ENCODE measurements around the gene PKHD1. TPM values are rescaled to one million over a fixed set of nuclear protein-coding genes. Genes with fewer than 3 reads are reported as not detected.

PKHD1 gene
- total RNA-seq, 1 donor from 2014 or later = not detected

DNA sequence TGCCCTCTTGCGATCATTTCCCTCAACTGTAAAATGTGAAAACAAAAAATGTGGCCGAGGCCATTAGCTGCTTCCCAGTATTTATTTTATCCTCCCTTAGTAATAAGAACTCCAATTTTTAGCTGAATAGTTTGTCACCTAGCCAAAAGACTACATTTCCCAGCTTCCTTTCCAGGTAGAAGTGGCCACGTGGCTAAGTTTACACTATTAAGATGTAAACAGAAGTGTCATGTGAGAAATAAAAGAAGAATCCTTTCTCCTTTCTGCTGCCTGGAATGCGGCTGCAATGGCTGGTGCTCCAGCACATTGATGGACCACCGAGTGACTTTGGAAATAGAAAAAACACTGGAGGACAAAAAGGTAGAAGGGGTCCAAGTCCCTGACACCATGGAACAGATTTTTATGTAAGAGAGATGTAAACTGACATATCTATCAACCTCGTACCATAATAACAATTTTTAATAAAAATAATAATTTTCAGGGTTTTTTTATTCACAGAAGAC, 268.8 kb downstream of the PKHD1 start:
- intact Hi-C loops (cut with DNase I) = no loop called here
- no peaks in the 10 kb centered on the region for H3K9me3 ChIP-seq
- TF ChIP-seq CTCF (IDR thresholded peaks at IDR 0.05) = no peak
- DNase-seq (ENCODE audit: low spot score in 2 of 2) = no peak
- no peaks in the 10 kb centered on the region for H3K36me3 ChIP-seq
- H3K27me3 ChIP-seq = no peaks in the 10 kb centered on the region
- H3K27ac ChIP-seq = no peak overlapping the region
- H3K4me3 ChIP-seq = no peak overlapping the region
- no peaks in the 10 kb centered on the region for H3K4me1 ChIP-seq

DNA sequence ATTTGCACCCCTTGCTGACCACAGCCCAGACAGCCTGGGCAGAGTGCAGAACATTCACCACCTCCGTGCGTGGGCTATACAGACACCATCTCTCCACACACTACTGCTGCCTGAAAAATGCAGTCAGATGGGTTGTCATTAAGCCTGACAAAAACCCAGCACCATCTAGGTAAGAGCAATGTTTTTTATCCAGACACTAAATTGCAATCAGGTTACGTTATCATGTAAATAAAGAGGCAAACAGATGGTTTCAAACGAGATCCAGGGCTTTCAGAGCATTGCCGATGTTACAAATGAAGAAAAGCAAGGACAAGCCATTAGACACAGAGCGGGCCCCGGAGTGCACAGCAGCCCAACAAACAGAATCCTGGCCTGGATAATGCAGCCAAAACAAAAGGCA, 269.6 kb downstream of the PKHD1 start:
- Histone ChIP-seq H3K27ac (no peak overlapping the region), H3K36me3 (no peaks in the 10 kb centered on the region), H3K4me1 (no peaks in the 10 kb centered on the region), H3K9me3 (no peaks in the 10 kb centered on the region), H3K27me3 (no peaks in the 10 kb centered on the region), H3K4me3 (no peak overlapping the region)
- TF ChIP-seq CTCF (IDR thresholded peaks at IDR 0.05) = no peak
- no peak for DNase-seq (ENCODE audit: low spot score in 2 of 2)
- intact Hi-C loops (cut with DNase I) = no loop called here

GRCh38 chr6:51814418-51814817, 273.0 kb downstream of the PKHD1 start:
- Histone ChIP-seq H3K27me3 (no peaks in the 10 kb centered on the region), H3K9me3 (no peaks in the 10 kb centered on the region), H3K27ac (no peak overlapping the region), H3K4me3 (no peak overlapping the region), H3K36me3 (no peaks in the 10 kb centered on the region), H3K4me1 (no peaks in the 10 kb centered on the region)
- no peak for TF ChIP-seq CTCF (IDR thresholded peaks at IDR 0.05)
- intact Hi-C loops (cut with DNase I) = no loop called here
- DNase-seq (ENCODE audit: low spot score in 2 of 2) = no peak

- Histone ChIP-seq H3K4me3 (no peak overlapping the region), H3K27me3 (no peaks in the 10 kb centered on the region), H3K36me3 (no peaks in the 10 kb centered on the region), H3K9me3 (no peaks in the 10 kb centered on the region), H3K4me1 (no peaks in the 10 kb centered on the region), H3K27ac (no peak overlapping the region)
- no peak for DNase-seq (ENCODE audit: low spot score in 2 of 2)
- intact Hi-C loops (cut with DNase I) = no loop called here
- TF ChIP-seq CTCF (IDR thresholded peaks at IDR 0.05) = no peak
Observed at GRCh38 chr6:51813904-51814303, 273.5 kb downstream of the PKHD1 start.

DNA sequence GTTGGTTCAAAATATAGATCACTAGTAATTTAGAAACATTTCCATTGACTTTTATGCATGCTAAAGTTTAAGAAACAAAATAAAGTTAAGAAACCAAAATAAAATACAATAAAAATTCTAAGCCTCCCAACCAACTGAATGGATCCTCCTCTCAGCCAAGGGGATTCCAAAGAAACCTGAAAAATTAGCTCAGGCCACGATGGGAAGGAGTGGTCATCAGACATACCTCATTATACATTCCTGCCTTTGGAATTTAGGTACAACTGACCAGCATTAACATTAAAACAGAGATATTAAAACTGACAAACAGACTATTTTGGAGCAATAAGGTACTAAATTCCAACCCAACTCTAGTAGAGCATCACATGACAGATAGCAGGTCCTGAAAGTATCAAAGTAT, 275.2 kb downstream of the PKHD1 start:
- no peaks in the 10 kb centered on the region for H3K36me3 ChIP-seq
- intact Hi-C loops (cut with DNase I) = no loop called here
- DNase-seq (ENCODE audit: low spot score in 2 of 2) = no peak
- H3K9me3 ChIP-seq = no peaks in the 10 kb centered on the region
- no peak overlapping the region for H3K27ac ChIP-seq
- TF ChIP-seq CTCF (IDR thresholded peaks at IDR 0.05) = no peak
- no peaks in the 10 kb centered on the region for H3K27me3 ChIP-seq
- H3K4me3 ChIP-seq = no peak overlapping the region
- no peaks in the 10 kb centered on the region for H3K4me1 ChIP-seq

- Histone ChIP-seq H3K36me3 (no peaks in the 10 kb centered on the region), H3K9me3 (no peaks in the 10 kb centered on the region), H3K27me3 (no peaks in the 10 kb centered on the region), H3K4me3 (no peak overlapping the region), H3K4me1 (no peaks in the 10 kb centered on the region), H3K27ac (no peak overlapping the region)
- no peak for TF ChIP-seq CTCF (IDR thresholded peaks at IDR 0.05)
- no peak for DNase-seq (ENCODE audit: low spot score in 2 of 2)
- intact Hi-C loops (cut with DNase I) = no loop called here
Observed at GRCh38 chr6:51805517-51805916, 281.9 kb downstream of the PKHD1 start.
